Stimulated activated memory B cell treated with anti-CD40 and anti-IgM and Interleukin-4, amounts not matched to agents 10 μg/mL and 1 μg/mL and 100 μg/mL, for 72 hours (primary cell): ENCODE data around the gene ZBTB7C.

ENCODE experiments used
- ATAC-seq: fragments of 150-1000 bp; cut with Tn5 transposase; 2 replicates; pipeline ENCODE4 v1.10.0; 2021
- H3K27ac Mint-ChIP-seq: one replicate; pipeline ENCODE4 v1.8.0; 2022; ENCODE audit warnings: mild to moderate bottlenecking, mixed read lengths
- H3K27me3 Mint-ChIP-seq: one replicate; pipeline ENCODE4 v1.8.0; 2022; ENCODE audit warnings: mixed read lengths
- H3K36me3 Mint-ChIP-seq: one replicate; pipeline ENCODE4 v1.8.0; 2022; ENCODE audit warnings: mixed read lengths
- H3K4me1 Mint-ChIP-seq: one replicate; pipeline ENCODE4 v1.8.0; 2022; ENCODE audit warnings: mixed read lengths
- H3K4me3 Mint-ChIP-seq: one replicate; pipeline ENCODE4 v1.8.0; 2022; ENCODE audit warnings: mild to moderate bottlenecking, moderate library complexity, mixed read lengths
- H3K9me3 Mint-ChIP-seq: one replicate; pipeline ENCODE4 v1.8.0; 2022; ENCODE audit warnings: mixed read lengths

Gene ZBTB7C

DNA sequence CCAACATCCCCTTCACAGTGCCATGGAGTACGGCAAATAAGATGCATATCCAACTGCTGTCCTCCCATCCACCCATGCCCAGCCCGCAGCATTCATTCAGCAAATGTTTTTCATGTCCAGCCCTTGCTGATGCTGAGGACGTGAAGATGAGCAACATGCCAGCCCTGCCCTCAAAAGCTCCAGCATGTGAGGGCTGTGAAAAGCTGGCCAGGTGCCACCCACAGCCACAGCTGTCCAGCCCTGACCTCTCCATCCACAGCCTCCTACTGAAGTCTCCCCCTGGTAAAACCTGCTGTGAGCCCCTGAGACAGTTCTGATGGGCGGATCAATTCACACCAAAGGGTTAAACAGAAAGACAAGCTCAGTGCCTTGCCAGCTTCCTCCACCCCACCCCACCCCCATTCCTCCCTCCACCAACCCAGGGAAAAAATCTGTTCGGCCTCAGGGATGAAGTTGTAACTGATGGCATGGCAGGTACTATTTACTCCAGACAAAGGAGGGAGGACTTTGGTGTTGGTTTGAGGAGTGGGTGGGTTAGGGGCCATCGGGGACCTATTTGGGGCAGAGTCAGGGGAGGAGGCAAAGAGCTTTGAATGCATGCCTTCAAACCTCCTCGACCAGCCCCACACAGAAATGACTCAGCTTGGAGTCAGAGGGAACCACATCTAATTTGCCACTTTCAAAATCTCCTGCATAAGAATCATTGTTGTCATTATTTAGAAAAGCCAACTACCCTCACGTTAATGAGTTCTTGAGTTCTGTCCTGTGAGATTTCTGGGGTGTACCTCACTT is 4.3 kb downstream of the ZBTB7C start:
- H3K4me3 Mint-ChIP-seq = no peak overlapping the region
- no peak overlapping the region for H3K27ac Mint-ChIP-seq
- no peak for ATAC-seq
- H3K9me3 Mint-ChIP-seq = no peaks in the 10 kb centered on the region
- peaks cover 60% of the 10 kb centered on the region for H3K27me3 Mint-ChIP-seq
- H3K4me1 Mint-ChIP-seq = peaks cover 12% of the 10 kb centered on the region
- no peaks in the 10 kb centered on the region for H3K36me3 Mint-ChIP-seq

DNA sequence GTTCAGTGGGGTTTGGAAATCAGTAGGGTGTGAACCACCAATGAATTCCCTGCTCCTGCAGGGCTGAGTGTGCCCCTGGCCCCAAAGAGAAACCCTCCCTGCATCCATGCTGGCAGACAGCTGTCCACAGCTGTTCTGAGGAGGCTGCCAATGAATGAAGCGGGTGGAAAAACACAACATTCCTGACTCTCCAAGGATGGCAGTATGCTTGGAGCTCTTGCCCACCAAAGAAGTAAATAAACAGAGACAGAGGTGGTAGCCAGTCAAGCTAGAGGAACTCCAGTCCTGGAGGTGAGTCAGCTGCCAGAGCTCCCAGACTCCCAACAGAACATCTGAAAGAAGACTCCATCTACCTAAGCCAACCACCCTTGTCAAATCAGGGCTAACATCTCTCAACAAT is 6.2 kb downstream of the ZBTB7C start:
- Mint-ChIP-seq H3K4me3 (no peak overlapping the region), H3K27me3 (peaks cover 56% of the 10 kb centered on the region), H3K36me3 (no peaks in the 10 kb centered on the region), H3K4me1 (peaks cover 14% of the 10 kb centered on the region), H3K27ac (no peak overlapping the region), H3K9me3 (no peaks in the 10 kb centered on the region)
- no peak for ATAC-seq

DNA sequence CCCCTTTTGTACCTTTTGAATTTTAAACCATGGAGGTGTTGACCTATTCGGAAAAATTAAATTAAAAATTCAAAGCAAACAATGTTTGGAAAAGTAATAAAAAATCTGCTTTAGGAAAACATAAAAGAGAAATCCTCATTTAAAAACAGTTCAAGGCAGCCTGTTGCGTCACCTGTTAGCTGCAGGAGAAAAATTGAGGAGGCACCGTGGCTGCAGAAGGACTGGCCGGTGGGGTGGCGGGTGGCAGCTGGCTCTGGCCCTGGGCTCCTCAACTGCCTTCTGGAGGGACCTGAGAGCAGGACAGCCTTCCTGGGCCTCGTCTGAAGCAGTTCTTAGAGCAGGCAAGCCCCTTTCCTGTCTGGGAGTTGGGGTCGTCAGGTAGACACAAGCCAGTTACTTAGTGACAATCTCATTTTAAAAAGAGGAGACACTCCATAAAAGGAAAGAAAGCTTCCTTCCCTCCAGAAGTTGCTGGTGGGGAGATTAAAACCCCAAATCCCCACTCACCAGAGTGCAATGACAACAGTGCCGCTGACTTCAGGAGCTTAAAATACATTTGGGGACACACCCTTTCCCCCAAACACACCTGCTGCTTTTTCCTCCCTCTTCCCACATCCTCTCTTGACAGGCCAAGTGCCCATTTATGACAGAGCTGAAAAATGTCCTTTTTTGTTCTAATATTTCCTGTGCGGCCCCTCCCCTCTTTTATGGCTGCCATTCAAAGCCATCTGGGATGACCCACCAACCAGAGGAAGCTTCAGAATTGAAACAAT is 9.7 kb downstream of the ZBTB7C start:
- ATAC-seq = no peak
- H3K4me3 Mint-ChIP-seq = no peak overlapping the region
- no peak overlapping the region for H3K27ac Mint-ChIP-seq
- peaks cover 11% of the 10 kb centered on the region for H3K4me1 Mint-ChIP-seq
- H3K9me3 Mint-ChIP-seq = no peaks in the 10 kb centered on the region
- no peaks in the 10 kb centered on the region for H3K36me3 Mint-ChIP-seq
- H3K27me3 Mint-ChIP-seq = peaks cover 57% of the 10 kb centered on the region

DNA sequence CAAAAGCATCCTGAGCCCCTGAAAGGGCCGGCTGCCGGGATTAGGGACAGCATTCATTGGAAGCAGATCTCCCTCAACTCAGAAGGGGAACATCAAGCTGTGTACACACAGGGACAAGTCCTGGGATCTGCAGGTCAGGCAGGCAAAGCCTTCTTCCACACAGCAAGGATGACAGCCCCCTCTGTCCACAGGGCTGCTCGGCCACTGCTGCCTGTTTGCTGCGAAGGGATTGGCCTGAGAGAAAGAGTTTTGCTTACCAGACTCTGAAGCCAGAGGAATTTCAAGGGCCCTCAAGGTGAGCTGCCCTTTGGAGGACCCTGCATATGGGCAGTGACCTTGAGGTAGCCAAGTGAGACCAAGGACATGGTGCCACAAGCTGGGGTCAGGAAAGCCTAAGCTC is 11.1 kb downstream of the ZBTB7C start:
- no peak overlapping the region for H3K4me3 Mint-ChIP-seq

DNA sequence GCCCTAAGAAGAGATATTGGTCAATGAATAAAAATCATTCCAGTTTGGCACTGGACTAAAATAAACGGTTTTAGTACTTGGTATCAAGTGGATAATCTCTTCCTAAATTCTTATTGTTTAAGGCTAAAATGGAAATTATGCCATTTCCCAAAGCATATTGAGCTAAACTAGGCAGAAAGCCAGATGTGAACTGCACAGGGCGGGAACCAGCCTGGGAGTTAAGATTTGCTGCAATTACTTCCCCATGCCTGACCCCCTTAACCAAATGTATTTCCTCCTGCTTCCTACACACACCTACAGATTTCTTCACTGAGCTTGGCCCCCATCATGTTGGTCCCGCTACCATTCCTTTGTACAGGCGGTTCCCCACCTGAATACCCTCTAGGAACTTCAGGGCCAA is 12.2 kb downstream of the ZBTB7C start:
- Mint-ChIP-seq H3K27me3 (peaks cover 59% of the 10 kb centered on the region), H3K4me3 (no peak overlapping the region), H3K27ac (no peak overlapping the region), H3K4me1 (peaks cover 11% of the 10 kb centered on the region), H3K9me3 (no peaks in the 10 kb centered on the region), H3K36me3 (no peaks in the 10 kb centered on the region)
- ATAC-seq = no peak

More for the DNA sequence above, 11.1 kb downstream of the ZBTB7C start:
- peaks cover 57% of the 10 kb centered on the region for H3K27me3 Mint-ChIP-seq
- H3K36me3 Mint-ChIP-seq = no peaks in the 10 kb centered on the region
- no peak for ATAC-seq
- peaks cover 11% of the 10 kb centered on the region for H3K4me1 Mint-ChIP-seq
- no peaks in the 10 kb centered on the region for H3K9me3 Mint-ChIP-seq
- no peak overlapping the region for H3K27ac Mint-ChIP-seq

DNA sequence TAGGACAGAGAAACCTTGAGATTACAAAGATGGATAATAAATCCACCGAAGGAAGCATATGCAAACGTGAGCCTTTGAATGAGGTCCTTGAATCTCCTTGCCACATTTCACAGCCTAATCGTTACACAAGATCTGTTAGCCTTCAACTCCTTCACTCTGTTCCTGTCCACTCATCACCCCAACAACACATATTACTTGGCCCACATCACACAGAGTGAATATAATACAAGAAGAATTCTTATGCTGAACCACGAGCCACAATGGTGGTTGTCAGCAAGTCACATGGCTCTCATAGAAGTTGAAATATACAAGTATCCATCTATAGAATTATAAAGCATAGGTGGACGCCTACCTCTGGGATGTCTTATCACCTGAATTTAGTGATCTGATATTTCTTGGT is 12.6 kb downstream of the ZBTB7C start:
- H3K9me3 Mint-ChIP-seq = no peaks in the 10 kb centered on the region
- H3K36me3 Mint-ChIP-seq = no peaks in the 10 kb centered on the region
- H3K4me1 Mint-ChIP-seq = peaks cover 11% of the 10 kb centered on the region
- no peak overlapping the region for H3K27ac Mint-ChIP-seq
- no peak for ATAC-seq
- no peak overlapping the region for H3K4me3 Mint-ChIP-seq
- H3K27me3 Mint-ChIP-seq = peaks cover 58% of the 10 kb centered on the region

DNA sequence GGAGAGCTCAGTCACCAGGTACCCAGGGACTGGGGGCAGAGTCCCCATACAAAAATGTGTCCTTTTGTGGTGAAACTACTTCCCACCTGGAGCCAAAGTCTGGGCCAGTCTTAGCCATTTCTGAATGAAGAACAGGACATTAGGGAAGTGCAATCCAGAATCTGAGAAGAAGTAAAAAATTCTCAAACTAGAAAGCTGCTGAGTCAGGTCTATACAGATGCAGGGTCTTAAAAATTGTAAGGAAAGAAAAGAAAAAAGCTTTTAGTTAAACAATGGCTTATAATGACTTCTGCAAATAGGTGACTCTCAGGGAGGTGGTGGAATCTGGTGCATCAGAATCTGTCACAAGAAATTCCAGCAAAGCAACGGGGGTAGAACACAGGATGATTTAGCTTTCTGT is 13.5 kb downstream of the ZBTB7C start:
- Mint-ChIP-seq H3K27ac (no peak overlapping the region), H3K4me1 (peaks cover 11% of the 10 kb centered on the region), H3K27me3 (peaks cover 64% of the 10 kb centered on the region), H3K4me3 (no peak overlapping the region), H3K36me3 (no peaks in the 10 kb centered on the region), H3K9me3 (no peaks in the 10 kb centered on the region)
- no peak for ATAC-seq

DNA sequence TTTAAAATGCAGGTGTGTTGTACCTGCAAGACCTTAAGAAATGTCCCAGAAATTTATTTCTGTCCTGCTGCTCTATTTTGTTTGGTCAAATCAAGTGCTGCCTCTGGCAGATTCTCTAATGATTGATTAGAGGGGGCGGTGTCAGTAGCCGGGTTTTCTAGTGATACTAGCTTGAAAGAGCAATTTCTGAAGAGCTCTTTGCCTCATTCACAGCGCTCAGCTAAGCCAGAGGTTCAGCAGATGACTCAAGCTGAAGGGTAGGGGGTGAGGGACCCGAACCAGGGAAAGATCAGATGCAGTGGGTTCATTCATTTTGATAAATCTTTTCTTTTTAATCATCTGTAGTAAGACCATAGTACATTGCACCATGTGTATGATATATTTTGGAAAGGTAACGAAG is 15.0 kb downstream of the ZBTB7C start:
- Mint-ChIP-seq H3K4me3 (no peak overlapping the region), H3K27ac (no peak overlapping the region), H3K36me3 (no peaks in the 10 kb centered on the region), H3K27me3 (peaks cover 70% of the 10 kb centered on the region), H3K9me3 (no peaks in the 10 kb centered on the region), H3K4me1 (no peaks in the 10 kb centered on the region)
- no peak for ATAC-seq

DNA sequence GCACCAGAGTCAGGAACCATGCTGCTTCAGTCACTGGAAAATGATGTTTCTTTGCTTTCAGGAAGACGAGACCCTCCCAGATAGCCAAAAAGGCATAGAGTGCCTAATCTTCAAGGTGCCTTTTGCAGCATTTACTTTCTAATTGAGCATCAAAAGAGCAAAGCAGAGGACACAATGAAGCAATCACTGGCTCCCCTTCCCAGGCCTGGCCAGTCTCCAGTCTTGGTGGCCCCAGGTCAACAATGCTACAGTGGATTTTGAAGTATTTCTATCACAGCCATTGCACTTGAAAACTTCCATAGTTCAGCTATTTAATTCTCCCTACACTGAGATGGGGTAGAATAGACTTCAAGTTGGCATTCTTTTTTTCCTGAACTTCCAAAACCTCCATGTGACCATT is 15.4 kb downstream of the ZBTB7C start:
- no peaks in the 10 kb centered on the region for H3K4me1 Mint-ChIP-seq
- peaks cover 70% of the 10 kb centered on the region for H3K27me3 Mint-ChIP-seq
- H3K9me3 Mint-ChIP-seq = no peaks in the 10 kb centered on the region
- no peak for ATAC-seq
- no peak overlapping the region for H3K27ac Mint-ChIP-seq
- no peaks in the 10 kb centered on the region for H3K36me3 Mint-ChIP-seq
- no peak overlapping the region for H3K4me3 Mint-ChIP-seq

DNA sequence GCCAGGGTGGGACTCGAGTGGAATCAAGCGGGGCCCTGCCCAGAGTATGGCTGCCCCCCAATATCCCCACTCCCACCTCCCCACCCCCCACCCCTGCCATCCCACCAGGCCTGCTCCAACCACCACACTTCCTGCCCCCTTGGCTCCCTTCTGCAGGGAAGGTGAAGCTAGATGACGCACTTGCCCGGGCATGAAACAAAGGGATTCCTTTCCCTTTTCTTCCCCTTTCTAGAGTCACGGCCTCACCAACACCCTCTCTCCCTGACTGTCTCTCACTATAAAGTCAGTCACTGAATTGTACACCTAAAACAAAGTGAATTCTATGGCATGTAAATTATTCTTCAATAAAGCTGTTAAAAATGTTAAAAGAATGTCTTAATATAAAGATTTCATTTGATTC is 16.0 kb downstream of the ZBTB7C start:
- H3K27me3 Mint-ChIP-seq = peaks cover 70% of the 10 kb centered on the region
- no peak overlapping the region for H3K4me3 Mint-ChIP-seq
- H3K4me1 Mint-ChIP-seq = no peaks in the 10 kb centered on the region
- no peaks in the 10 kb centered on the region for H3K9me3 Mint-ChIP-seq
- ATAC-seq = no peak
- no peak overlapping the region for H3K27ac Mint-ChIP-seq
- no peaks in the 10 kb centered on the region for H3K36me3 Mint-ChIP-seq

DNA sequence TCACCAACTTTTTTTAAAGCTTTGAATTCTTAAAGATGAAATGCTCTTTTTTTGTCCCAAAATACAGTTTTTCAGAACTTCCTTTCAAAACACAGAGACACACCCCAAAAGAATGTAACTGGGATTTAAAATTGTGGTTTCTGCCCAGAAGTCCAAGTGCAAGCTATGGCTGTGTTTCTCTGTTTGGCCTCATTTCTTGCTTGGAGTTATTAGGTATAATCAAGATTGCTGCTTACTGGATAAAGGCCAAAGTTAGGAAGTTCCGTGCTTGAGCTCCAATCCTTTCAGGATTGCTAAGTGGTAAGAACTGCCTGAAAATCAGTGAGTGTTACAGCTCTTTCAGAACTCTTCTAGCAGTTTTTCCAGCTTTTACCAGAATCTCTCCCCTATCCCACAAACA is 16.9 kb downstream of the ZBTB7C start:
- Mint-ChIP-seq H3K4me1 (no peaks in the 10 kb centered on the region), H3K9me3 (no peaks in the 10 kb centered on the region), H3K36me3 (no peaks in the 10 kb centered on the region), H3K27ac (no peak overlapping the region), H3K4me3 (no peak overlapping the region), H3K27me3 (peaks cover 64% of the 10 kb centered on the region)
- no peak for ATAC-seq

DNA sequence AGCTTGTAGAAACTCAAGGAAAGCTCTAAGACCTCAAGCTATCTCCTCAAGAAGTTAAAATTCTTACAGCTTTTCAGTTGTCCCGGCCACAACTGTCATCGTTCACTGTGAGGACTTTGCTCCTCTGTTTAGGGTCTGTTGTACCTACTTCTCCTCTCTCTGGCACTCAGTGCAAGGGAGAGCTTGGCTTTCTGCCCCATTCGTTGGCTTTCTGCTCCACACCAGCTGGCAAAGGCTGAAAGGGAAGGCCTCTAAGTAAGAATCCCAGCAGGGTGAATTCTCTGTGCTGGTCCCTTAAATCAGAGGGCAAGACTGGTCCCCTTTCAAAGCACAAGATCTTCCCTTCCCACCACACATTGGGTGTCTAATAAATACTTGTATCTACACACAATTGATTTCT is 17.3 kb downstream of the ZBTB7C start:
- no peak overlapping the region for H3K27ac Mint-ChIP-seq
- H3K27me3 Mint-ChIP-seq = peaks cover 64% of the 10 kb centered on the region
- no peaks in the 10 kb centered on the region for H3K9me3 Mint-ChIP-seq
- ATAC-seq = no peak
- H3K4me3 Mint-ChIP-seq = no peak overlapping the region
- H3K4me1 Mint-ChIP-seq = no peaks in the 10 kb centered on the region
- no peaks in the 10 kb centered on the region for H3K36me3 Mint-ChIP-seq

DNA sequence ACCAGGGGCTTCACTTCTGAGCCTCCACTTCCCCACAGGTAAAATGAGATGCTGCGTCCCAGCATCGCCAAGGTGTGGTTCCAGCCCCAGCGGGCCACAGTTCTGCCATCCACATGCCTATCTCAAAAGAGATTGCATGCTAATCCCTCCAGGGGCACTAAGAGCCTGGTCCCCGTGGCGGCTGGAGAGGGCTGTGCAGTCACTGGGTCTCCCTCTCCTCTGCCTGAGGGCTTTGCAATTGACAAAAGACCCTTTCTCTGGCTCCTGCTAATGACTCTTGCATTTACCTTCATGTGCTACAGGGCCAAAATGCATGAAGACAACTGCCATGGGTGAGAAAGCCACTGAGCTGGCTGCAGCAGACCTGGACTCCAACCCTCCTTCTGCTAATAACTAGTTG is 18.5 kb downstream of the ZBTB7C start:
- ATAC-seq = no peak
- H3K36me3 Mint-ChIP-seq = no peaks in the 10 kb centered on the region
- H3K9me3 Mint-ChIP-seq = no peaks in the 10 kb centered on the region
- no peak overlapping the region for H3K4me3 Mint-ChIP-seq
- H3K27me3 Mint-ChIP-seq = peaks cover 70% of the 10 kb centered on the region
- no peak overlapping the region for H3K27ac Mint-ChIP-seq
- no peaks in the 10 kb centered on the region for H3K4me1 Mint-ChIP-seq

DNA sequence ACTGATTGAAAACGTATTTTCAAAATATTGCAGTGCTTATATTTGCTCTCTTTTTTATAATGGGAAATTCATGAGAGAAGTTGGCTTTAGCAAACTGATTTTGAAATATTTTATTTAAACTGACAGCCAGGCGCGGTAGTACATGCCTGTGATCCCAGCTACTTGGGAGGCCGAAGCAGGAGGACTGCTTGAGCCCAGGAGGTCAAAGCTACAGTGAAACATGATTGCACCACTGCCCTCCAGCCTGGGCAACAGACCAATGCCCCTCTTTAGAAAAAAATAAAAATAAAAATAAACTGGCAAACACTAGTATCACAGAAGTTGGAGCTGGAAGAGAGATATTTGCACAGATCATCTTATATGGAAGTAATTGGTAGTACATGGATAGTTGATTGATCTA is 20.7 kb downstream of the ZBTB7C start:
- ATAC-seq = no peak
- no peaks in the 10 kb centered on the region for H3K36me3 Mint-ChIP-seq
- no peaks in the 10 kb centered on the region for H3K4me1 Mint-ChIP-seq
- no peaks in the 10 kb centered on the region for H3K9me3 Mint-ChIP-seq
- no peak overlapping the region for H3K27ac Mint-ChIP-seq
- peaks cover 49% of the 10 kb centered on the region for H3K27me3 Mint-ChIP-seq
- no peak overlapping the region for H3K4me3 Mint-ChIP-seq

DNA sequence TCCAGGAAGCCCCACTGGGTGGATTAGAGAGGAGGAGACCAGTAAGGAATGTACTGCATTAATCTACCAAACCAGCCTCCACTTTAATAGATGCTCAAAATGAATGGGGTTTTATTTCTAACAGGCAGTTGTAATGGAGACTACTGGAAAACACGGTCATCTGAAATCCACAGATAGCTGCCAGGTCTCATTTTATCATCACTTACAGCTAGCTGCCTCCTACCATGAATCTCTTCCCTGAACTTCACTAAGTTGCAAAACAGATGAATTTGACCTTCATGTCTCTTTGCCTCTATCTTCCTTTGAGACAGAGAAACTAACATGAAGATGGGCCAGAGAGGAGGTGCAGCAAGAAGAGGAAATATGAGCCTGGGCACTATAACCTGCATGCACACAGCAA is 21.9 kb downstream of the ZBTB7C start:
- Mint-ChIP-seq H3K4me1 (no peaks in the 10 kb centered on the region), H3K36me3 (no peaks in the 10 kb centered on the region), H3K4me3 (no peak overlapping the region), H3K27ac (no peak overlapping the region), H3K27me3 (peaks cover 37% of the 10 kb centered on the region), H3K9me3 (no peaks in the 10 kb centered on the region)
- ATAC-seq = no peak

DNA sequence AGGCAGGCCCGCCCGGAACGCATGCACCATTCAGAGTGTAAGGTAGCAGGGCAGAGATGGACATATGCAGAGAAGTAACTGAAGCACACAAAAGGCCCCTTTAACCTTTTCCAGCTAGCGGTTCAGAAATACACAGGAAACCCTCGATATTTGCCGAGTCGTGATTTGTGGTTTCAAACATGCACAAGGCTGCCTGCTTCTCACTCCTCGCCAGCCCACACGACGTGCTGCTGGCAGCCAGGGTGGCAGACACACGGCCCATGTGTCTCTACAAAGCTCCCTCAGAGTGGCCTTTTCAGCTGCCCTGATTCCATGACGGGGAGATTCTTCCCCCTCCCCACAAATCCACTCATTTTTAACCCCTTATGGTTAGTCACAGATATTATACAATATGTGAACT is 23.6 kb downstream of the ZBTB7C start:
- H3K36me3 Mint-ChIP-seq = no peaks in the 10 kb centered on the region
- peaks cover 21% of the 10 kb centered on the region for H3K27me3 Mint-ChIP-seq
- H3K27ac Mint-ChIP-seq = no peak overlapping the region
- no peaks in the 10 kb centered on the region for H3K4me1 Mint-ChIP-seq
- no peak for ATAC-seq
- H3K4me3 Mint-ChIP-seq = no peak overlapping the region
- H3K9me3 Mint-ChIP-seq = no peaks in the 10 kb centered on the region
